ENCODE results near the gene KCTD10.

Gene KCTD10

GRCh38 chr12:109501299-109501698 is 24.2 kb upstream of the KCTD10 start:
- in situ Hi-C loops (cut with HindIII; ENCODE audit: low pct_ligation_motif_present, low sequenced_read_pairs): no loop called here
- Histone ChIP-seq H3K4me3 (ENCODE audit: low read depth, low read length) (no peak overlapping the region), H3K27me3 (replicated peaks) (no peaks in the 10 kb centered on the region), H3K36me3 (replicated peaks) (peaks cover 32% of the 10 kb centered on the region), H3K27ac (no peak overlapping the region)
- no peak for DNase-seq
- no peak for TF ChIP-seq CTCF (IDR thresholded peaks at IDR 0.05; ENCODE audit: low read depth, low read length, missing control alignments)

DNA sequence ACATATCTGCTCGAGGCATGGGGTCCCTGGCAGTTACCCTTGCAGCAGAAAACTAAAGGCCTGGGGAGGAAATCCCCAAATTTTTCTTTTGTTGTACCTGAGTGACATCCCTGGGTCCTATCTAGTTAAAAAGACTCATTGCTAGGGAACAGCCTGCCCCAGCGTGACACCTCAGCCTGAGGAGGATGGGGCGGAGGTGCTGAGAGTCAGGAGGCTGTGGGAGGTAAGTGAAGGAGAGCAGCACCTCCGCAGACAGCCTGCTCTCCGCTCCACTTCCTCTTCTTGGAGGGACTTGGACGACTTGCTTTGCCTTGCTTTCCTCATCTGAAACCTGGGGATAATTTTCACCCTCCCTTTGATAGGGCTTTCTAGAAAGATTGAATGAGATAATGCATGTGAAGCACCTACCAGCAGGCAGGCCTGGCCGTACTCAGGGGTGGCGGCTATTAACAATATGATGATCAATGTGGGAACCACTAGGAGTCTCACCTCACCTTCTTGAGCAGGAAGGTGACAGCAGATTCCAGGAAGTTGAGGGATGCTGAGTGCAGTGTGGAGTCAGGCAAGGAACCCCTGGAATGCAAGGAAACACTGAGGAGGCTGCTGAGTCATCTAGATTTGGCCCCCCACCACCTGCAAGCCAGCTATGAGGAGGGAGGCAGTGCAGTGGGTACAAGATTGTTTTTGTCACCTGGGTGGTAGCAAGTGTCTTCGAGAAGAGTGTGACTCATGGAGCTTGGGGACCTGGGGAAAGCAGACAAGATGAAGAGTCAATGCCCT is 23.5 kb upstream of the KCTD10 start:
- in situ Hi-C loops (cut with HindIII; ENCODE audit: low pct_ligation_motif_present, low sequenced_read_pairs): no loop called here

GRCh38 chr12:109497675-109498074 is 20.6 kb upstream of the KCTD10 start:
- in situ Hi-C loops (cut with HindIII; ENCODE audit: low pct_ligation_motif_present, low sequenced_read_pairs): no loop called here
- H3K4me3 ChIP-seq (ENCODE audit: low read depth, low read length): no peak overlapping the region
- peak overlapping the region; percentile 50 for H3K27ac ChIP-seq
- no peak for TF ChIP-seq CTCF (IDR thresholded peaks at IDR 0.05; ENCODE audit: low read depth, low read length, missing control alignments)
- peak; percentile 87 for DNase-seq
- H3K27me3 ChIP-seq (replicated peaks): no peaks in the 10 kb centered on the region
- H3K36me3 ChIP-seq (replicated peaks): peaks cover 16% of the 10 kb centered on the region

More for the DNA sequence above, 23.5 kb upstream of the KCTD10 start:
- no peak for DNase-seq
- H3K27me3 ChIP-seq (replicated peaks): no peaks in the 10 kb centered on the region
- H3K36me3 ChIP-seq (replicated peaks): peaks cover 28% of the 10 kb centered on the region
- TF ChIP-seq CTCF (IDR thresholded peaks at IDR 0.05; ENCODE audit: low read depth, low read length, missing control alignments): no peak
- no peak overlapping the region for H3K4me3 ChIP-seq (ENCODE audit: low read depth, low read length)
- no peak overlapping the region for H3K27ac ChIP-seq

DNA sequence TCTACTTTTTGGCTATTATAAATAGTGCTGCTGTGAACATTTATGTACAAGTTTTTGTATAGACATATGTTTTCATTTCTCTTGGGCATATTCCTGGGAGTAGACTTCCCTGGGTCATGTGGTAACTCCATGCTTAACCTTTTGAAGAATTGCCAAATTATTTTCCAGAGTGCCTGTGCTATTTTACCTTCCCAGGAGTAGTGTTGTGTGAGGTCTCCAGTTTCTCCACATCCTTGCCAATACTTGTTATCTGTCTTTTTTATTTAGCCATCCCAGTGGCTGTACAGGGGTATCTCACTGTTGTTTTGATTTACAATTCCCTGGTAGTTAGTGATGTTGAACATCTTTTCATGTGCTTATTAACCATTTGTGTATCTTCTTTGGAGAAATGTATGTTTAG is 19.2 kb upstream of the KCTD10 start:
- peaks cover 12% of the 10 kb centered on the region for H3K36me3 ChIP-seq (replicated peaks)
- H3K27me3 ChIP-seq (replicated peaks): no peaks in the 10 kb centered on the region
- DNase-seq: no peak
- H3K27ac ChIP-seq: no peak overlapping the region
- in situ Hi-C loops (cut with HindIII; ENCODE audit: low pct_ligation_motif_present, low sequenced_read_pairs): no loop called here
- H3K4me3 ChIP-seq (ENCODE audit: low read depth, low read length): no peak overlapping the region
- TF ChIP-seq CTCF (IDR thresholded peaks at IDR 0.05; ENCODE audit: low read depth, low read length, missing control alignments): no peak

DNA sequence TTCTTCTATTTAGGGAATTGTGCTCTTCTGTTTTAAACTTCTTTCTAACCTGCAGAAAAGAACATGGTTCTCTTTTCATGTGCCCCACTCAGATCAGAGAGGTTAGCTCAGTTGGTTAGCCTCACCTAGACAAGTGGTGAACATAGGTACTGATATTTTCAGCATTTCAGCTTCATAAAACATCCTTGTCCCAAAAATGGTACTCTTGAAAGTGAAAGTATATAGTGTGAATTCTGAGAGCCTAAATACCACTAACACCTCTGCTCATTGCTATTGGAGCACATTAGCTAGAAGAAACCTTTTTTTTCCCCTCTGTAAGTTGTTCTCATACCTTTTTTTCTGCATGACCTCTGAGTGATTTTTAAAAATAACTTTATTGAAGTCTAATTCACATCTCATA is 17.9 kb upstream of the KCTD10 start:
- Histone ChIP-seq H3K4me3 (ENCODE audit: low read depth, low read length) (no peak overlapping the region), H3K27ac (no peak overlapping the region), H3K36me3 (replicated peaks) (peaks cover 18% of the 10 kb centered on the region), H3K27me3 (replicated peaks) (no peaks in the 10 kb centered on the region)
- in situ Hi-C loops (cut with HindIII; ENCODE audit: low pct_ligation_motif_present, low sequenced_read_pairs): no loop called here
- TF ChIP-seq CTCF (IDR thresholded peaks at IDR 0.05; ENCODE audit: low read depth, low read length, missing control alignments): no peak
- no peak for DNase-seq

All from brain microvascular endothelial cell (primary cell).